Vagina (tissue), 2 donors: ENCODE measurements around the gene HTRA3. TPM values are rescaled to one million over a fixed set of nuclear protein-coding genes. Genes with fewer than 3 reads are reported as not detected.

ENCODE experiments used
- DNase-seq, 2 donors: peaks; one replicate each; pipeline ENCODE4 v3.0.0-alpha.2; 2017; ENCODE audit errors: extremely low spot score in 2 of 2
- H3K27ac ChIP-seq: fragments of 200-600 bp; sonication (generic); one replicate; pipeline ENCODE4 v1.5.1; 2019
- H3K27me3 ChIP-seq: fragments of 200-600 bp; sonication (generic); one replicate; pipeline ENCODE4 v1.5.1; 2019
- H3K36me3 ChIP-seq, 2 donors: fragments of 200-600 bp; sonication (generic); one replicate each; pipeline ENCODE4 v1.5.1; 2017 to 2019
- H3K4me1 ChIP-seq: fragments of 200-600 bp; sonication (generic); one replicate; pipeline ENCODE4 v1.5.1; 2019
- H3K4me3 ChIP-seq, 2 donors: fragments of 200-600 bp; sonication (generic); 1 replicate in 1 of 2; 2 replicates in 1 of 2; pipeline ENCODE4 v1.5.1; 2016 to 2019
- H3K9me3 ChIP-seq: fragments of 200-600 bp; sonication (generic); one replicate; pipeline ENCODE4 v1.5.1; 2019
- CTCF ChIP-seq, 3 experiments: fragments of 450-650 bp in 2 of 3; fragments of 200-600 bp in 1 of 3; sonication (generic) in 1 of 3; IDR thresholded peaks; one replicate each; pipeline ENCODE4 v1.5.1; 2017 to 2019; ENCODE audit warnings: antibody characterized with exemption in 3 of 3, mild to moderate bottlenecking in 2 of 3, moderate library complexity in 2 of 3
- POLR2A ChIP-seq, 2 donors: fragments of 450-650 bp; IDR thresholded peaks; one replicate each; pipeline ENCODE4 v1.6.1; 2017; ENCODE audit warnings: antibody characterized with exemption in 2 of 2, mild to moderate bottlenecking in 2 of 2, moderate library complexity in 2 of 2
- POLR2AphosphoS5 ChIP-seq, 2 donors: sonication (generic); formaldehyde crosslinking; IDR thresholded peaks; one replicate each; pipeline ENCODE4 v1.9.0; 2017; ENCODE audit warnings: antibody characterized with exemption in 2 of 2, mild to moderate bottlenecking in 2 of 2, low read depth in 1 of 2; ENCODE audit not compliant: insufficient read depth in 1 of 2
- intact Hi-C: fragments of 100-400 bp; cut with DNase I; formaldehyde crosslinking; loops from one replicate; pipeline ENCODE4 v1.15.1; 2023
- total RNA-seq: library from RNA; depleted of rRNA; stranded (reverse); fragments of >200 nt; gene quantifications from one replicate; pipeline ENCODE4 v1.2.3, GENCODE V29; 2016

HTRA3 gene
- total RNA-seq, 1 donor from 2014 or later, result 33.1 TPM

- Histone ChIP-seq H3K9me3 (no peaks in the 10 kb centered on the region), H3K4me3 (no peak overlapping the region), H3K36me3 (no peaks in the 10 kb centered on the region), H3K27ac (peak overlapping the region; percentile 76), H3K27me3 (no peaks in the 10 kb centered on the region), H3K4me1 (peaks cover 25% of the 10 kb centered on the region)
- intact Hi-C loops, result no loop called here
- DNase-seq, result peak in 1 of 2 donors; percentile 81
- no peak for TF ChIP-seq POLR2A (IDR thresholded peaks at IDR 0.05)
- TF ChIP-seq CTCF (IDR thresholded peaks at IDR 0.05), result no peak
- TF ChIP-seq POLR2AphosphoS5 (IDR thresholded peaks at IDR 0.05; ENCODE audit: insufficient read depth in 1 of 2, low read depth in 1 of 2), result no peak
Observed at GRCh38 chr4:8341691-8342090, 72.1 kb downstream of the HTRA3 start.

GRCh38 chr4:8342651-8343261 lies 73.2 kb downstream of the HTRA3 start:
- no peak overlapping the region for H3K4me3 ChIP-seq
- H3K27ac ChIP-seq, result peak overlapping the region; percentile 76
- intact Hi-C loops, result no loop called here
- TF ChIP-seq POLR2A (IDR thresholded peaks at IDR 0.05), result no peak
- no peak for TF ChIP-seq CTCF (IDR thresholded peaks at IDR 0.05)
- no peak for TF ChIP-seq POLR2AphosphoS5 (IDR thresholded peaks at IDR 0.05; ENCODE audit: insufficient read depth in 1 of 2, low read depth in 1 of 2)
- H3K36me3 ChIP-seq, result no peaks in the 10 kb centered on the region
- H3K4me1 ChIP-seq, result peaks cover 25% of the 10 kb centered on the region
- H3K9me3 ChIP-seq, result no peaks in the 10 kb centered on the region
- no peak for DNase-seq
- H3K27me3 ChIP-seq, result no peaks in the 10 kb centered on the region

GRCh38 chr4:8343262-8343966 lies 73.9 kb downstream of the HTRA3 start:
- peaks cover 25% of the 10 kb centered on the region for H3K4me1 ChIP-seq
- no peak for TF ChIP-seq CTCF (IDR thresholded peaks at IDR 0.05)
- no peak for TF ChIP-seq POLR2A (IDR thresholded peaks at IDR 0.05)
- no peak for TF ChIP-seq POLR2AphosphoS5 (IDR thresholded peaks at IDR 0.05; ENCODE audit: insufficient read depth in 1 of 2, low read depth in 1 of 2)
- no peaks in the 10 kb centered on the region for H3K36me3 ChIP-seq
- intact Hi-C loops, result no loop called here
- H3K4me3 ChIP-seq, result no peak overlapping the region
- H3K27ac ChIP-seq, result peak overlapping the region; percentile 76
- peak; percentile 85 for DNase-seq
- no peaks in the 10 kb centered on the region for H3K9me3 ChIP-seq
- H3K27me3 ChIP-seq, result no peaks in the 10 kb centered on the region

GRCh38 chr4:8343967-8344331 lies 74.4 kb downstream of the HTRA3 start:
- intact Hi-C loops, result no loop called here
- H3K4me1 ChIP-seq, result peaks cover 25% of the 10 kb centered on the region

More at GRCh38 chr4:8343967-8344331, 74.4 kb downstream of the HTRA3 start:
- H3K27ac ChIP-seq, result peak overlapping the region; percentile 76
- H3K4me3 ChIP-seq, result no peak overlapping the region
- H3K36me3 ChIP-seq, result no peaks in the 10 kb centered on the region
- peak in 1 of 2 donors; percentile 58 for DNase-seq
- H3K27me3 ChIP-seq, result no peaks in the 10 kb centered on the region
- no peaks in the 10 kb centered on the region for H3K9me3 ChIP-seq
- TF ChIP-seq CTCF (IDR thresholded peaks at IDR 0.05) (no peak), POLR2A (IDR thresholded peaks at IDR 0.05) (no peak), POLR2AphosphoS5 (IDR thresholded peaks at IDR 0.05; ENCODE audit: insufficient read depth in 1 of 2, low read depth in 1 of 2) (no peak)
